Measurements from ENCODE around the gene PDZD2.
"Not testable (repeated sequence)": the region's sequence is repeated elsewhere in the genome, so short reads cannot be mapped to it uniquely, and the experiment has no call there.

Gene PDZD2

GRCh38 chr5:31972558-31972957, 333.6 kb downstream of the PDZD2 start:
- no peak for DNase-seq (ENCODE audit: low spot score)
- TF ChIP-seq CTCF (IDR thresholded peaks at IDR 0.05), result no peak
- no peak overlapping the region for H3K4me3 ChIP-seq
- no peak overlapping the region for H3K27ac ChIP-seq

- H3K4me3 ChIP-seq; H3K27ac ChIP-seq; DNase-seq (ENCODE audit: low spot score): not testable (repeated sequence)
Observed at GRCh38 chr5:31975189-31975612, 336.3 kb downstream of the PDZD2 start.

- Histone ChIP-seq H3K27ac (no peak overlapping the region), H3K4me3 (no peak overlapping the region)
- no peak for TF ChIP-seq CTCF (IDR thresholded peaks at IDR 0.05)
- DNase-seq (ENCODE audit: low spot score), result no peak
Observed at GRCh38 chr5:31976169-31976568, 337.2 kb downstream of the PDZD2 start.

GRCh38 chr5:31981361-31981945, 342.5 kb downstream of the PDZD2 start:
- TF ChIP-seq CTCF (IDR thresholded peaks at IDR 0.05), result no peak
- no peak for DNase-seq (ENCODE audit: low spot score)
- Histone ChIP-seq H3K27ac (no peak overlapping the region), H3K4me3 (no peak overlapping the region)

- DNase-seq (ENCODE audit: low spot score), result no peak
- no peak for TF ChIP-seq CTCF (IDR thresholded peaks at IDR 0.05)
- no peak overlapping the region for H3K27ac ChIP-seq
- no peak overlapping the region for H3K4me3 ChIP-seq
Observed at GRCh38 chr5:31982027-31982426, 343.1 kb downstream of the PDZD2 start.

- DNase-seq (ENCODE audit: low spot score), result no peak
- Histone ChIP-seq H3K27ac (no peak overlapping the region), H3K4me3 (no peak overlapping the region)
- TF ChIP-seq CTCF (IDR thresholded peaks at IDR 0.05), result no peak
Observed at GRCh38 chr5:31982621-31983020, 343.7 kb downstream of the PDZD2 start.

GRCh38 chr5:31983851-31984250, 344.9 kb downstream of the PDZD2 start:
- H3K4me3 ChIP-seq, result no peak overlapping the region
- no peak overlapping the region for H3K27ac ChIP-seq
- TF ChIP-seq CTCF (IDR thresholded peaks at IDR 0.05), result no peak
- DNase-seq (ENCODE audit: low spot score), result no peak

- no peak for DNase-seq (ENCODE audit: low spot score)
- Histone ChIP-seq H3K27ac (no peak overlapping the region), H3K4me3 (no peak overlapping the region)
- TF ChIP-seq CTCF (IDR thresholded peaks at IDR 0.05), result no peak
Observed at GRCh38 chr5:31984691-31985090, 345.8 kb downstream of the PDZD2 start.
